Breast epithelium (tissue), 3 donors: ENCODE measurements around the gene CARHSP1.
"Not testable (repeated sequence)": the region's sequence is repeated elsewhere in the genome, so short reads cannot be mapped to it uniquely, and the experiment has no call there.

ENCODE experiments used
- POLR2A ChIP-seq: fragments of 450-650 bp; IDR thresholded peaks from one replicate; pipeline ENCODE4 v1.6.1; 2016; ENCODE audit warnings: antibody characterized with exemption, mild to moderate bottlenecking, moderate library complexity
- TF ChIP-seq, protein P1 (sequence below), 3 donors: fragments of 450-650 bp; IDR thresholded peaks; one replicate each; pipeline ENCODE4 v1.5.1; 2016 to 2017; ENCODE audit warnings: antibody characterized with exemption in 3 of 3, mild to moderate bottlenecking in 3 of 3, moderate library complexity in 3 of 3

DNA sequence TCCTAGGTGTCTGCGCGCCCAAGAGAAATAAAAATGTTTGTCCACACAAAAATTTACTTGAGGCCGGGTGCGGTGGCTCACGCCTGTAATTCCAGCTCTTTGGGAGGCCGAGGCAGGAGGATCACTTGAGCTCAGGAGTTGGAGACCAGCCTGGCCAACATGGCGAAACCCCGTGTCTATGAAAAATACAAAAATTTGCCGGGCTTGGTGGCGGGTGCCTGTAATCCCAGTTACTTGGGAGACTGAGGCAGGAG, 1.1 kb upstream of the CARHSP1 start:
- not testable (repeated sequence) for TF ChIP-seq POLR2A
- TF ChIP-seq, protein P1, sequence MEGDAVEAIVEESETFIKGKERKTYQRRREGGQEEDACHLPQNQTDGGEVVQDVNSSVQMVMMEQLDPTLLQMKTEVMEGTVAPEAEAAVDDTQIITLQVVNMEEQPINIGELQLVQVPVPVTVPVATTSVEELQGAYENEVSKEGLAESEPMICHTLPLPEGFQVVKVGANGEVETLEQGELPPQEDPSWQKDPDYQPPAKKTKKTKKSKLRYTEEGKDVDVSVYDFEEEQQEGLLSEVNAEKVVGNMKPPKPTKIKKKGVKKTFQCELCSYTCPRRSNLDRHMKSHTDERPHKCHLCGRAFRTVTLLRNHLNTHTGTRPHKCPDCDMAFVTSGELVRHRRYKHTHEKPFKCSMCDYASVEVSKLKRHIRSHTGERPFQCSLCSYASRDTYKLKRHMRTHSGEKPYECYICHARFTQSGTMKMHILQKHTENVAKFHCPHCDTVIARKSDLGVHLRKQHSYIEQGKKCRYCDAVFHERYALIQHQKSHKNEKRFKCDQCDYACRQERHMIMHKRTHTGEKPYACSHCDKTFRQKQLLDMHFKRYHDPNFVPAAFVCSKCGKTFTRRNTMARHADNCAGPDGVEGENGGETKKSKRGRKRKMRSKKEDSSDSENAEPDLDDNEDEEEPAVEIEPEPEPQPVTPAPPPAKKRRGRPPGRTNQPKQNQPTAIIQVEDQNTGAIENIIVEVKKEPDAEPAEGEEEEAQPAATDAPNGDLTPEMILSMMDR (IDR thresholded peaks at IDR 0.05): not testable (repeated sequence)
